MM.1S (cell line): ENCODE results near the gene CALML4.
"Not testable (repeated sequence)": the region's sequence is repeated elsewhere in the genome, so short reads cannot be mapped to it uniquely, and the experiment has no call there.

Source experiments
- CTCF ChIP-seq: fragments of 300-600 bp; sonication (generic); IDR thresholded peaks from 2 replicates; pipeline ENCODE4 v1.5.1; 2016; ENCODE audit warnings: antibody characterized with exemption, low read length, mixed read lengths
- EZH2 ChIP-seq: fragments of 300-600 bp; sonication (generic); optimal IDR thresholded peaks from 2 replicates; pipeline ENCODE3; 2017; ENCODE audit warnings: low read depth, mild to moderate bottlenecking, antibody characterized with exemption, low read length, mixed read lengths
- EZH2phosphoT487 ChIP-seq: fragments of 300-600 bp; sonication (generic); IDR thresholded peaks from 2 replicates; pipeline ENCODE4 v1.6.1; 2018; ENCODE audit warnings: antibody characterized with exemption, low read length

GRCh38 chr15:68225442-68225841 is 20.3 kb upstream of the CALML4 start:
- not testable (repeated sequence) for TF ChIP-seq CTCF, EZH2, EZH2phosphoT487
